CD4-positive, alpha-beta T cell treated with Interferon alpha-2 for 1 hour (primary cell): ENCODE results near the gene AGTPBP1.
"Not testable (repeated sequence)": the region's sequence is repeated elsewhere in the genome, so short reads cannot be mapped to it uniquely, and the experiment has no call there.

Experiments used
- DNase-seq, 2 donors: peaks; one replicate each; pipeline ENCODE4 v3.0.0-alpha.2; 2020 to 2022

Gene AGTPBP1

DNA sequence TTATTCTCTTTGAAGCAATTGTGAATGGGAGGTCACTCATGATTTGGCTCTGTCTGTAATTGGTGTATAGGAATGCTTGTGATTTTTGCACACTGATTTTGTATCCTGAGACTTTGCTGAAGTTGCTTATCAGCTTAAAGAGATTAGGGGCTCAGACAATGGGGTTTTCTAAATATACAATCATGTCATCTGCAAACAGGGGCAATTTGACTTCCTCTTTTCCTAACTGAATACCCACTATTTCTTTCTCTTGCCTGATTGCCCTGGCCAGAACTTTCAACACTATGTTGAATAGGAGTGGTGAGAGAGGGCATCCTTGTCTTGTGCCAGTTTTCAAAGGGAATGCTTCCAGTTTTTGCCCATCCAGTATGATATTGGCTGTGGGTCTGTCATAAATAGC, 22.3 kb downstream of the AGTPBP1 start:
- not testable (repeated sequence) for DNase-seq

DNA sequence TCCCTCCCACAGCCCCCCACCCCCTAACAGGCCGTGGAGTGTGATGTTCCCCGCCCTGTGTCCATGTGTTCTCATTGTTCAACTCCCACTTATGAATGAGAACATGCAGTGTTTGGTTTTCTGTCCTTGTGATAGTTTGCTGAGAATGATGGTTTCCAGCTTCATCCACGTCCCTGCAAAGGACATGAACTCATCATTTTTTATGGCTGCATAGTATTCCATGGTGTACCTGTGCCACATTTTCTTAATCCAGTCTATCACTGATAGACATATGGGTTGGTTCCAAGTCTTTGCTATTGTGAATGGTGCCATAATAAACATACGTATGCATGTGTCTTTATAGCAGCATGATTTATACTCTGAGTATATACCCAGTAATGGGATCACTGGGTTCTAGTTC, 23.9 kb downstream of the AGTPBP1 start:
- DNase-seq = not testable (repeated sequence)

DNA sequence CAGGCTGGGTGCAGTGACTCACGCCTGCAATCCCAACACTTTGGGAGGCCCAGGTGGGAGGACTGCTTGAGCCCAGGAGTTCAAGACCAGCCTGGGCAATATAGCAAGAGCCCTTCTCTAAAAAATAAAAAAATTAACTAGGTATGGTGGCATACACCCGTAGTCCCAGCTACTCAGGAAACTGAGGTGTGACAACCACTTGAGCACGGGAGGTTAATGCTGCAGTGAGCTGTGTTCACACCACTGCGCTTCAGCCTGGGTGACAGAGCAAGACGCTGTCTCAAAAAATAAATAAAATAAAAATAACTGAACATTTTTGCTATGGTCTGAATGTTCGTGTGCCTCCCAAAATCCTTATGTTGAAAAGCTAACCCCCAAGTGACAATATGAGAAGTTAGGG, 24.5 kb downstream of the AGTPBP1 start:
- DNase-seq = peak in 1 of 2 donors; percentile 30

DNA sequence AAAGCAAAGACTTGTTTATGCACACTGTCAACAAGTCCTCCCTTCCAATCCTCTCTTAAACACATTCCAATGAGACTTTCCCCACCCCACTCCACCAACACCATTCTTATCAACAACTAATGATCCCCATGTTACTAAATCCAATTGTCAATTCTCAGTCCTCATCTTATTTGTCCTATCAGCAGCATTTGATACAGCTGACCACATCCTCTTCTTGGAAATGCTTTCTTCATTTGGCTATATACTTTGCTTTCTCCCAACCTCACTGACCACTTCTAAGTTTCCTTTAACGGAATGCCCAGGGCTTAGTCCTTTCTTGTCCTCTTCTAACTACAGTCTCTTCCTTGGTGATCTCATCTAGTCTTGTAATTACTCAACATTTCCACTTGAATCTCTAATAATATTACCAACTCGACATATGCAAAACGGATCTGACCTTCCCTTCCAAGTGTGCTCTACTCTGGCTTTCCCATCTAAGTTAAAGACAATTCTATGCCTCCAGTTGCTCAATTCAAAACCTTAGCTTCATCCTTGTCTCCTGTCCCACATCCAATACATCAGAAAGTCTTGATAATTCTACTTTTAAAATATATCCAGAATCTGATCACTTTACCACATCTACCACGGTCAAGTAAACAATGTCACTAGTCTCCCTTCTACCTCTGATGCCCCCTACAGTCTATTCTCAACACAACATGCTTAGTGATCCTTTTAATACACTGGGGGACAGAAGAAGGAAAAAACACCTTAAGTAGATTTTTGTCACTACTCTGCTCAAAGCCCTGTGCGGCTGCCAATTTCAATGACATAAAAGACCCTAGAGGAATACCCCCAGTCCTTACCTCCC, 25.5 kb downstream of the AGTPBP1 start:
- DNase-seq = peak in 1 of 2 donors; percentile 27

DNA sequence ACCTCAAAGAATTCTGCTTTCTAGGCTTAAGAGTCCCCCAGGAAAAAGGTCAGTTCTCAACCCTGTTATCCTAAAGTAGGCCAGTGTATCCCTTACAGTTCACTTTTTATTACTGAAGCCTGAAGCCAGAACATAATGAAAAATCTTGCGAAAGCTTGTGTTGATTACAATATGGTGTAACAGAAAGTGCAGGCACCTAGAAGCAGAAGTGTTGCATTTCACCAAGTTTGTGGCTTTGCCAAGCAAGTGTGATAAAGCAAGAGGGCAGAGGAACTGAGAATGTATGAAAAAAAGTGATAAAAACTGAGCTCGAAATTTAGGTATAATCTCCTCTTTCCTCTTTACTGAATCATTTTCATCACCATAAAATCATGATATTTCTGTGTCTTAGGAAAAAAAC, 26.2 kb downstream of the AGTPBP1 start:
- DNase-seq = peak; percentile 31 to 44

DNA sequence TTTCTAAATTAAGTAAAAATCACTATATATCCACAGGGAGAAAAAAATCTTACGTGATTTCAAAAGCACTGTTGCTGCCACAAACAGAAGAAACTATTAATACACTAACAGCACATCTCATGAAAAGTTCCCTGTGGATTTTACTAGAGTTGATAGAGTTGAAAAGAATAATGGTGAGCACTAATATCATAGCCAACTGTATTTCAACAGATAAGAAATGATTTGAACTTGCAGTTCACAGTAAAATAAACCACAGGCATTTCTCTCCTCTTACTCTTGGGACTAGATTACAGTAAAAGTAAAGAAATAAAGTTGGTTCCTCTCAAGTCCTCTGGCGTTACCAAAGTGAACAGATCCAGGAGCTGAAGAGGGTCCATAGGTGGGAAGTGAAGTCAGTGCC, 27.9 kb downstream of the AGTPBP1 start:
- no peak for DNase-seq

DNA sequence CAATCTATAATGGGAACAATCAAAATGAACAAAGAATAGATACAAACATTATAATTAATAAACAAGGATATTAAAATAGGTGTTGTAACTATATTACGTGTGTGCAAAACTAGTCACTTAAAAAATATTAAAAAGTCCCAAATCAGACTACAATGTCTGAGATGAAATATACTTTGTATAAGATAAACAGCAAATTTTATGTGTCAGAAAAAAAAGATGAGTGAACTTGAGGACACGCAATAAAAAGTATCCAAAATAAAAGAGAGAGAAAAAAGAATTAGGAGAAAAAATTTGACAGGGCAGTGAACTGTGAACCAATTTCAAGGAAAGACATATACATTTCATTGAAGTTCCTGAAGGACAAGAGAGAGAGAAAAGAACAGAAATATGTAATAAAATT, 37.0 kb downstream of the AGTPBP1 start:
- DNase-seq = no peak

DNA sequence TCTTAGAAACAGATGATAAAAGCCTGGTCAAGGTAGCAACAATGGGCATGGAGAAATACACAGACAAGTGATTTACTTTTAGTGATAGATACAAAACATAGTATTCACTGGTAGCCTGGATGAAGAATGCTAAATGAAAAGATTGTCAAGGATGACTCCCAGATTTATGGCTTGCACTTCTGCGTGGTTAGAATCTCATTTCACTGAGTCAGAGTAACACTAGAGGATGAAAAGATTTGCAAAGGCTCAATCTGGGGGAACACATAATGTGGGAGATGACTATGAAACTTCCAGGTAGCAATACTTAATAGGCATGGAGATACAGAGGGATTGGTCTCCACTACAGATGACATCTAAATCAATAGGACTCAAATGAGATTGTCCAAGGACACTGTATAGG, 38.4 kb downstream of the AGTPBP1 start:
- no peak for DNase-seq

DNA sequence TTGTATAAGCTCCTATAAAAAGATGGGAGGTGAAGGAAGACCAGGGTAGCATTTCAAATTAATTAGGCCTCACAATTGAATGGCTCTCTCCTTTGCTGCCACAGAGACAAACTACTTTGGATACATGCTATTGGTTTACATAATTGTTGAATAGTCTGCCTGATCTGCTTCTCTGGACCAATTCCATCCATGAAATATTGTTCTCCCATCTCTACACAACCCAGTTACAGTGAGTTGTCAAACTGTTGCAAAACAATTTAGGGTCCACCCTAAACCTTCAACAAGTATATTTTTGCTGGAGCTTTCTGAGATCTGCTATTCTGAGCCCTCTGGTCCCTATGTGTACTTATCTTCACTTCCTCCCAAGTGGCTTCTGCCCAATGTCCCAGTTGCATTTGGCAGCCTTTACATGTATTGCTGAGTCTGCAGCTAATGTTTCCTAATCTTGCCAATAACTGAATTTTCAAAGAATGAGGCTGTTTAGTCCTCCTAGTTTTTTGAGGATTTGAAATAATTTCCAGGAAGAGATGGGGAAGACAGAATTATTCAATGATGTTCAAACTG, 38.9 kb downstream of the AGTPBP1 start:
- DNase-seq = no peak

DNA sequence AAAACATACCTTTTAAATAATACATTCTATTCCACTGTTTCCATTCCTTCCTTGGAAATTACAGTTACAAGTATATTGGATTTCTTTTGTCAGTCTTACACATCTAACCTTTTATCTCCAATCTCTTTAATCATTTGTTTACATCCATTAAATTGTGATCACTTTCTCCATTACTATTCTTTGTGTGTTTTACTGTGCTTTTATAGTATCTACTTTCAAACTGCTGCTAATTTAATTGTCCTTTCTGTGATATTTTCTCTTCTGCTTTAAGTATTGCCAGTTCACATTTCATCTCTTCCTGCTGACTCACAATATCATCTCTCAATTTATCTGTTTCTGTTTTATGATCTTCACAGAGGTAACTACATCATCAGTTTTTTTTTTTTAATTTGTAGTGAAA, 39.6 kb downstream of the AGTPBP1 start:
- DNase-seq = no peak

DNA sequence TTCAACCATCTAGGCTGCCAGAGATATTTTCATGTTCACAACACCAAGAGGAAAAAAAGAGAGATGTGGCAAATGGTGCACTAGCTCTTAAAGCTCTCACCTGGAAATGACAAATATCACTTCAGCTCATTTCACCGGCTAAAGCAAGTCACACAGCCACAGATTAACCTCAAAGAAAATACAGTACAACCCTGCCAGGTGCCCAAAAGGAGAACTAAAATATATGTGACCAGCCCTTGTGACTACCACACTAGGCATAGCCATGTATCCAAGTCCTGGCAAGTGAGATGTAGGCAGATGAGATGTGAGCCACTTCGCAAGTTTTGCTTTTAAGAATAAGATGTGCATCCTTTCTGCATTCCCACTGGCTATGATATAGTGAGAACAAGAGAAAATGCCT, 41.4 kb downstream of the AGTPBP1 start:
- DNase-seq = no peak

DNA sequence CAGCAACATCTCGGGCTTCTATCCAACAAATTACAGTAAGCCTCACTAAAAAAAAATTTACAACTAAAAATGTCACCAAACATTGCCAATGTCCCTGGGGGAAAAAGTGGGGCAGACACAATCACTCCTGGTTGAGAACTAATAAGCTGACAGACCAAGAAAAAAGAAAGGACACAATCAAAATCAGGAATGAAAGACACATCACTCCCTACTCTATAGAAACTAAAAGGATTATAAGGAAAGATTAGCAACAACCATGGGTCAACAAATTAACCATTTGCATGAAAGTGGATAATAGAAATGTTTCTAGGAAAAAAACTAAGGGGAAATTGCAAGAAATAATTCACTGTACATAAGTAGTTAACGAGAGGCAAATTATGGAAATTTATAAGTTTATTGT, 53.4 kb downstream of the AGTPBP1 start:
- DNase-seq = no peak

DNA sequence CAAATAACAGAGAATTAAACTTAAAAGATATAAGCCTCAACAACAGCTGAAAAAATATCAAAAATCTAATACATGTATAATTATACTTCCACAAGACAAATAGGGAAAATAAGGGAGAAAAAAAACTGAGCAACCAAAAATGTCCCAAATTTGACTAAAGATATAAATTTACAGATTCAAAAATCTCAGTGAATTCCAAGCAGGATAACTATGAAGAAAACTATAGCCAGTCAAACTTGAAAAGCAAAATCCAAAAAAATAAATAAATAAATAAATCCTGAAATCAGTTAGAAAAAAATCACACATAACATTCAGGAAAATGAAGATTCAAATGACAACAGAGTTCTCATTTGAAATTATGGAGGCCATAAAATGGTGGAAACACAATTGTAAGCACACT, 56.7 kb downstream of the AGTPBP1 start:
- DNase-seq = no peak

DNA sequence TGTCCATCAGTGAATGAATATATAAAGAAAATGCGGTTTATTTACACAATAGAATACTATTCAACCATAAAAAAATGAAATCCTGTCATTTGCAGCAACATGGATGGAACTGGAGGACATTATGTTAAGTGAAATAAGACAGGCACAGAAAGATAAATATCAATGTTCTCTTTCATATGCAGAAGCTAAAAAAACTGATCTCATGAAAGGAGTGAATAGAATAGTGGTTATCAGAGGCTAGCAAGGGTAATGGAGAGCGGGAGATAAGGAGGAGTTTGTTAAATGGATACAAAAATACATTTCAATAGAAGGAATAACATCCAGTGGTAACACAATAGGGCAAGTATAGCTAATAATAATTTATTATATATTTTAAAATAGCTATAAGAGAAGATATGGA, 65.0 kb downstream of the AGTPBP1 start:
- DNase-seq = no peak

DNA sequence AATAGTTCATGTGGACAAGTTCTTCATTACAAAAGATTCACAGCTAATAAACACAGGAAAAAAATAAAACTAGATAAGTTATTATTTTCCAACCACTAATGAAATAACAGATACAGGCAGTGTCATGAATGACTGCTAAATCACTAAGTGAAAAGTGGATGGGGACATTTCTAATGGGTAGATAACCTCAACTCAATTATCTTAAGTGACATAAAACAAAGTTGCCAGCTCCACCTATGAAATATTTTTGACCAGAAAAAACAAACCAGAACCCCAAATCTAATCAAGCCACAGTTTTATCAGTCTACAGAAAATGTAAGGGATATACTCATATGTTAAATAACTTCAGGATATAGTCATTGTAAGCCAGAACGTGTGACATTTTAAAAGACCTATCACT, 74.4 kb downstream of the AGTPBP1 start:
- DNase-seq = no peak

DNA sequence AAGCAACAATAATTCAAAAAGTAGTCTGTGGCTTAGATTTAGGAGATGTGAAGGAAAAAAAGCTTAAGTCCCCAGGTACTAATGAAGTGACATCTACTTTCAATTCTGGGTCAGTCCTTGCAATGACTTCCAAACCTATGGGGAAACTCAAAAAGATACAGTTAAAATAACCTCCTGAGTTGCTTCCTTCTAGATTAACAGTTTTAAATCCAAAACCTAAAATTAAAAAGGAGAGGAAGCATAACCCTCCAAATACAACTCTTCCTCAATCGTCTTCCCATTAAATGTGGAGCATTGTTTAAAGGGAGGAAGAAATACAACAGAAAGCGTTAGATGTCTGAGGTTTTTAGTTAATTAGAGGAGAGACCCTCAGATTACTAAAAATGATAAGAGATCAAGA, 75.7 kb downstream of the AGTPBP1 start:
- DNase-seq = no peak

DNA sequence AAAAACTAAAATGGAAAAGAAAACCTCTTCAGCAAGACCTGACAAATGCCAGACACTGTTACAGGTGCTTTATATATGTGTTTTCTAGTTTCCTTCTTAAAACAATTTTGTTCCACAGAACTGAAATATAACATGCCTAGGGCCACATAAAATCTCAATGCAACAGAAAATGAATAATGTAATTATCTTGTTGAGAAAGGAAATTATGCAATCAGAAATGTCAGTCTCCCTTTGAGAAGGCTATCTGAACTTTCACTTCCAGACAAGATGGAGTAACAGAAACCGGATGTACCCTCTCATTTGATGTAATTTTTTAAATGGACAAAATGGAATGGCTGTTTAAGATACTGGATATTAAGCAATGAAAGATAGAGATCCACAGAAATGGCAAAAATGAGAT, 79.2 kb downstream of the AGTPBP1 start:
- no peak for DNase-seq

DNA sequence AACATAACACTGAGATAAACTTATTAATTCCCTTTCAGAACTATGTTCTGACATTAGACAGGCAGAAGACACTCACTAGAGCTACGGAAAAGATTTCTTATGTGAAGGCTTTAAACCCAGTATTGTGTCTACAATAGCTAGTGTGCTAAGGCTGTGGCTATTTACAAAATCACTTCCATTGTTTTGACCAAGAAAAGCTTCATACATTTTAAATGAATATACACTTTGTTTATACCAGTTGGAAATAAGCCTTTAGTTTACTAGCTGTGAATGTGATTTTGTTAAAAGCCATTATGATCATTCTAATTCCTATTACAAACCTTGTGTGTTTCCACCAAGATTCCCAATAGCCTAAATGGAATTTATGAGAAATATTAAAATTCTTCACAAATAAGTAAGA, 83.0 kb downstream of the AGTPBP1 start:
- no peak for DNase-seq

DNA sequence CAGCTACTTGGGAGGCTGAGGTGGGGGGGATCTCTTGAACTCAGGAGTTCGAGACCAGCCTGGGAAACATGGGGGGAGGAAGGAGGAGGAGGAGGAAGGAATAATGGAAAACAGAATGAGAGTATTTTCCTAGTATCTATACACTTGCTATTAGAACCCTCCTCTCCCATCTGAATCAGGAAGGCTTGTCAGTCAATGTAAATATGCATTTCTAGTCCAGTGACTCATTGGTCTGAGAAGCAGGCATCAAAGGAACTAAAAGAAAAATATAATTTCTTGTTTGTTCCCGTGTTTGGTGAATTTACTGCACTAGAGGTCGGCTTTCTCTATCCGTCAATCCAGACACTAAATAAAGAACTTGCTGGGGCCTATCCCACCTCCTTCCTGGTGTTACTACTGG, 88.6 kb downstream of the AGTPBP1 start:
- no peak for DNase-seq

DNA sequence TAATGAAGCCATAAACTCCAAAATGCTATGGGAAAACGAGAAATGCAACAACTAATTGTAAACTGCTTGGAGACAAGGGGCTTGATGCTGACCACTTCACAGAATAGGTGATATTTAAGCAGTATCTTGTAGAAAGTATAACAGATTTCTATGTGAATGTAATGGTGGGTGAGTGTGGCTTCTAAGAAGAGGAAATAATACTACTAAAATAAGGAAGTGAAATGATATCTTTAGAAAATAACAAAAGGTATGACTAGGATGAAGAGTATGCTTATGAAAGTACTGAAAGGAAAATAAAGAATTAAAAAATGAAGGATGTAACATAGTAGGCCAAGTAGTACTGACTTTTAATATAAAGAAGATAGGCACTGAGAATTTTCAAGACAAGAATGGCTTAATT, 94.2 kb downstream of the AGTPBP1 start:
- no peak for DNase-seq

DNA sequence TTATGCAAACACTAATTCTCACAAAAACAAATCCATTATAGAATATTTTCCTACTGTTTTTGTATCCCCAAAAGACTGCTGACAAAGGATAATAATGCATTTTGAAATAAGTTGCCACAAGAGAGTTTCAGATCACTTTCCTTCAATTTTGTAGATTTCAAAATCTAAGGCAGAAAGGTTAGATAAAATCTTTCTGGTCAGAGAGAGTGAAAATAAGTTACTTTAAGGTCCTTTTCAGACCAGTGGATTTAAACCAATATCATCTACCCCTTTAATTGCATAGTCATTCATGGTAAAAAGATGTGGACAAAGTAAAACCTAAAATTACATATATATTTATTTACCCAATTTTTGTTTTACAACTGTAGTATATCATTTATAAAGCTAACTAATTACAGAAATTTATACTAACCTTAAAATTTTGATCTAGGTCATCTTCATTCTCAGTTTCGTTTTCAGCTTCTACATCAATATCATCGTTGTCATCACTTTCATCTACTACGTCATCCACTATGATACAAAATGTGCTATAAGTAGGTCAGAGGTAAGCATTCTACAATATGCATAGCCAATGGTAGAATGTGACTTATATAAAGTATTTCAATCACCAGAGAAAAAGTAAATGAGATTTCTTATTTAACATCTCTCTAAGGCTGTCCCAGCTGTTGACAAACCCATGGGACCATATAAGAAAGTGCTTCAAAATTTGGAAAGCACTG, 95.7 kb downstream of the AGTPBP1 start:
- peak in 1 of 2 donors; percentile 41 for DNase-seq

DNA sequence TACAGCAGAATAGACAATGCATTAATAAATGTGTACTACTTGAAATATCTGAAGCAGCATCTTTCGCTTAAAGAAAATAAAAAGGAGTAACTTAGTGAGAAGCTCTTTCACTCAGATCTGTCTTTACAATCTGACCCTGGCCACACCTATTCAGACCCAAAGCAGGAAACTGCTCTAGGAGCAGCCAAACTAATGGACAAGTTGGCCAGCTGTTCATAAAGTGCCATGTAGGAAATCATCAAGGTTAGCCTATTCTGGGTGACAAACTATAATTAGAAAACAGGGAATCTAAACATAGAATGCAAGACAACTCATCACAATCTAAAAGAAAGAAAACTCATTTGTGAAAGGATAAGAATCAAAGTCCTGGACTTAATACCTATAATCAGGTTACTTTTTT, 101.3 kb downstream of the AGTPBP1 start:
- DNase-seq = no peak

DNA sequence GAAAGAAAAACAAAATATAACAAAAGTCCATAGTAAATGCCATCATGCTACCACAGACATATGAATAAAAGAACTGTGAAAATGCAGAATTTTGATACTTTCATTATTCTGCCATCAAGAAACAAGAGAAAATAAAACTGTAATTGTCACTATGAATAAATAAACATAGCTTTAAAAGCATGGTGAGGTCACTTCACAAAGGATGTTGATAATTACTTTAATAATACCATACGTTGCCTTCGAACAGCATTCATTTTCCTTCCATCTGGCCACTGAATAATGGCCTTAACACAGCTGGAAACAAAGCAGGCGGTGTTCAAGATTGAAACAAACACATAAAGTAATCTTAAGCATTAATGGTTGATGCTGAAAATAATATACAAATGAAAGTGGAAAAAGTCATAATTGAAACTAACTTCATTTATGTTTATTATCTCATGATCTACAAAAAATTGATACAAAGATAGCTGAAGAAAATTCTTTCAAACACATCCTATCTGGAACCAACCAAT, 102.0 kb downstream of the AGTPBP1 start:
- DNase-seq = no peak

DNA sequence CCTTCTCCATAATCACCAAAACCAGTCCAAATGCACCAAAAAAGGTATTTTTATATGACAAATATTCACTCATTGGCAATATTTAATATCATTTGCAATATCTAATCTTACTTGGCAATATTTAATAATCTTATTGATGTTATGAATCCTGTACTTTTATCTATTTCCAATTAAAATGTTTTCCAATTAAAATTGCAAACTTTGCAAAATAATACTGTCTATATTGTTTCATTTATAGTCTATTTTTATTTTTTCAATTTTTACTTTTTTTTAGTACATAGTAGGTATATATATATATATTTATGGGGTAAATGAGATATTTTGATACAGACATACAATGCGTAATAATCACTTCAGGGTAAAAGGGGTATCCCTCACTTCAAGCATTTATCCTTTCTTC, 109.9 kb downstream of the AGTPBP1 start:
- DNase-seq = no peak
